Tibial nerve (tissue), 4 donors: ENCODE results near the gene OR10R2. TPM values are rescaled to one million over a fixed set of nuclear protein-coding genes. Genes with fewer than 3 reads are reported as not detected.

ENCODE experiments used
- DNase-seq, 2 donors: peaks; one replicate each; pipeline ENCODE4 v3.0.0-alpha.2; 2019; ENCODE audit warnings: low spot score in 2 of 2
- H3K27ac ChIP-seq, 4 donors: fragments of 200-600 bp; sonication (generic) in 3 of 4; one replicate each; pipeline ENCODE4 v1.5.1; 2017 to 2019; ENCODE audit warnings: mild to moderate bottlenecking in 1 of 4
- H3K27me3 ChIP-seq, 2 donors: fragments of 200-600 bp; sonication (generic) in 1 of 2; one replicate each; pipeline versions ENCODE4 v1.5.1 to v1.6.0; 2017 to 2019
- H3K36me3 ChIP-seq, 3 donors: fragments of 200-600 bp; sonication (generic); one replicate each; pipeline ENCODE4 v1.5.1; 2018 to 2019
- H3K4me1 ChIP-seq, 4 donors: fragments of 200-600 bp; sonication (generic) in 3 of 4; one replicate each; pipeline ENCODE4 v1.5.1; 2017 to 2019
- H3K4me3 ChIP-seq, 4 donors: fragments of 200-600 bp; sonication (generic) in 3 of 4; one replicate each; pipeline ENCODE4 v1.5.1; 2017 to 2019; ENCODE audit warnings: mild to moderate bottlenecking in 1 of 4, moderate library complexity in 1 of 4
- H3K9me3 ChIP-seq, 4 donors: fragments of 200-600 bp; sonication (generic) in 3 of 4; one replicate each; pipeline ENCODE4 v1.5.1; 2017 to 2019
- EP300 ChIP-seq, 2 donors: sonication (generic); formaldehyde crosslinking; IDR thresholded peaks; one replicate each; pipeline ENCODE4 v1.6.1; 2017; ENCODE audit warnings: antibody characterized with exemption in 2 of 2, mild to moderate bottlenecking in 1 of 2
- POLR2A ChIP-seq, 2 donors: fragments of 450-650 bp; IDR thresholded peaks; one replicate each; pipeline ENCODE4 v1.6.1; 2017; ENCODE audit warnings: antibody characterized with exemption in 2 of 2, mild to moderate bottlenecking in 2 of 2, moderate library complexity in 2 of 2
- WGBS, 2 donors: methylation state at CpG; one replicate each; pipeline ENCODE4 v1.1.5; 2018; 5-methylcytosine and 5-hydroxymethylcytosine counted together
- total RNA-seq, 4 donors: library from RNA; depleted of rRNA; stranded (reverse); fragments of >200 nt; gene quantifications; one replicate each; pipeline ENCODE4 v1.1.0, GENCODE V29; 2016
- TF ChIP-seq, protein P1 (sequence below), 5 experiments: fragments of 200-600 bp in 3 of 5; fragments of 450-650 bp in 2 of 5; sonication (generic) in 3 of 5; IDR thresholded peaks; one replicate each; pipeline ENCODE4 v1.5.1; 2016 to 2019; ENCODE audit warnings: antibody characterized with exemption in 5 of 5, mild to moderate bottlenecking in 3 of 5, moderate library complexity in 2 of 5

The OR10R2 gene
- total RNA-seq, 4 donors from 2014 or later: not detected

DNA sequence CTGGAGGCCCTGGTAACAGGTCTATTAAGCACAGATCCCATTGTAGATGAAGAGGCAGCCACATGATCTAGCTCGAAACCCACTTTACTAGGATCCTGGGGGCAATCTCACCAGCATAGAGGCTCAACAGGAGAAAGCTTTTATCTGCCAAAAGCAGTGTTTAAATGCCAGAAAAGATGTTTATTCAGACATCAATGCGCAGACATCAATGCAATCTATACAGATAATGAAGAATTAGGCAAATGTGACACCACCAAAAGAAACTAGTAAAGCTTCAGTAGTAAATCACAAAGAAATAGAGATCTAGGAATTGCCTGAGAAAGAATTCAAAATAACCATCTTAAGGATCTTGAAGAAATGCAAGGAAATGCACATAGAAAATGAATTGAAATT is 49.6 kb downstream of the OR10R2 start:
- DNase-seq: no peak
- no peak overlapping the region for H3K4me3 ChIP-seq
- H3K36me3 ChIP-seq: no peaks in the 10 kb centered on the region
- TF ChIP-seq EP300 (IDR thresholded peaks at IDR 0.05) (no peak), POLR2A (IDR thresholded peaks at IDR 0.05) (no peak)
- TF ChIP-seq, protein P1, sequence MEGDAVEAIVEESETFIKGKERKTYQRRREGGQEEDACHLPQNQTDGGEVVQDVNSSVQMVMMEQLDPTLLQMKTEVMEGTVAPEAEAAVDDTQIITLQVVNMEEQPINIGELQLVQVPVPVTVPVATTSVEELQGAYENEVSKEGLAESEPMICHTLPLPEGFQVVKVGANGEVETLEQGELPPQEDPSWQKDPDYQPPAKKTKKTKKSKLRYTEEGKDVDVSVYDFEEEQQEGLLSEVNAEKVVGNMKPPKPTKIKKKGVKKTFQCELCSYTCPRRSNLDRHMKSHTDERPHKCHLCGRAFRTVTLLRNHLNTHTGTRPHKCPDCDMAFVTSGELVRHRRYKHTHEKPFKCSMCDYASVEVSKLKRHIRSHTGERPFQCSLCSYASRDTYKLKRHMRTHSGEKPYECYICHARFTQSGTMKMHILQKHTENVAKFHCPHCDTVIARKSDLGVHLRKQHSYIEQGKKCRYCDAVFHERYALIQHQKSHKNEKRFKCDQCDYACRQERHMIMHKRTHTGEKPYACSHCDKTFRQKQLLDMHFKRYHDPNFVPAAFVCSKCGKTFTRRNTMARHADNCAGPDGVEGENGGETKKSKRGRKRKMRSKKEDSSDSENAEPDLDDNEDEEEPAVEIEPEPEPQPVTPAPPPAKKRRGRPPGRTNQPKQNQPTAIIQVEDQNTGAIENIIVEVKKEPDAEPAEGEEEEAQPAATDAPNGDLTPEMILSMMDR (IDR thresholded peaks at IDR 0.05): no peak
- H3K4me1 ChIP-seq: no peaks in the 10 kb centered on the region
- peaks cover 0 to 11% (median 0%) of the 10 kb centered on the region in 4 donors for H3K9me3 ChIP-seq
- no peaks in the 10 kb centered on the region for H3K27me3 ChIP-seq
- H3K27ac ChIP-seq: no peak overlapping the region
- 89 to 100% methylated on average over 2 of the region's 2 CpGs for WGBS, 2 donors

DNA sequence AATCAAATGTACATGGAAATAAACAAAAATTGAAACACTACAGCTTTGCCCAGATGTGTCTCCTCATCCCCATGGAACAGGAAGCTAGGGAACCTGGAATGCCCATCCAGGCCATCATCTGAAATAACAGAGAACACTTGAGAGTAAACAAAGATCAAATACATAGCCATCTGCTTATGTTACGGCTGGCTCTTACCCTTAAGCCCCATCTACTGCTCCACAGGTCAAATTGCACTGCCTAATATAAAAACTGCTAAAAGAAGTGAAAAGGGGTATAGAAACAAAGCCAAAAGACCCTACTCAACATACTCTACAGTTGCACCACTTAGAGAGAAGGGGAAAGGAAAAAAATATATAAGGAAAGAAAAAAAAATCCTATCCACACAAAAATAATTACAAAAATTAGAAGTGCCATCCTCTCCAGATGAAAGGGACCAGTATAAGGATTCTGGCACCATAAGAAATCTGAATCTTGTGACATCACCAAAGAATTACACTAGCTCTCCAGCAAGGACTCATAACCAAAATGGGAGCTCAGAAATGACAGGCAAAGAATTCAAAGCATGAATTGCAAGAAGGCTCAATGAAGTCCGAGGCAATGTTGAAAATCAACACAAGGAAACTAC is 55.3 kb downstream of the OR10R2 start:
- TF ChIP-seq, protein P1 (IDR thresholded peaks at IDR 0.05): peak in 1 of 5 experiments; percentile 16
- TF ChIP-seq EP300 (IDR thresholded peaks at IDR 0.05) (no peak), POLR2A (IDR thresholded peaks at IDR 0.05) (no peak)
- H3K36me3 ChIP-seq: no peaks in the 10 kb centered on the region
- peaks cover 0 to 25% (median 5%) of the 10 kb centered on the region in 4 donors for H3K9me3 ChIP-seq
- H3K27me3 ChIP-seq: no peaks in the 10 kb centered on the region
- no peaks in the 10 kb centered on the region for H3K4me1 ChIP-seq
- H3K27ac ChIP-seq: no peak overlapping the region
- 61 to 87% methylated on average over 2 of the region's 2 CpGs for WGBS, 2 donors
- H3K4me3 ChIP-seq: no peak overlapping the region
- DNase-seq: no peak

Other genes starting within 250 kb of the OR10R2 start
- gene CD1A, start 217.8 kb upstream of the OR10R2 start, total RNA-seq: not detected
- gene CD1C, start 182.3 kb upstream of the OR10R2 start, total RNA-seq: 1 to 10 TPM in 2 of 4 donors, not detected in 2; 2.2 to 2.5 TPM
- not detected for gene CD1B, start 140.7 kb upstream of the OR10R2 start, total RNA-seq
- gene CD1E, start 118.3 kb upstream of the OR10R2 start, total RNA-seq: 1 to 10 TPM in 1 of 4 donors, not detected in 3; 1.4 TPM
- not detected for gene OR10T2, start 72.8 kb upstream of the OR10R2 start, total RNA-seq
- gene OR10K2, start 46.0 kb upstream of the OR10R2 start, total RNA-seq: not detected
- not detected for gene OR10K1, start 10.4 kb upstream of the OR10R2 start, total RNA-seq
- gene OR6Y1, start 82.2 kb downstream of the OR10R2 start, total RNA-seq: not detected
- not detected for gene OR6P1, start 98.4 kb downstream of the OR10R2 start, total RNA-seq
- gene OR10X1, start 107.7 kb downstream of the OR10R2 start, total RNA-seq: not detected
- not detected for gene OR10Z1, start 133.0 kb downstream of the OR10R2 start, total RNA-seq
- under 1 TPM in 1 of 4 donors, not detected in 3; 0.21 TPM for gene SPTA1, start 214.5 kb downstream of the OR10R2 start, total RNA-seq
- gene OR6K2, start 228.4 kb downstream of the OR10R2 start, total RNA-seq: not detected
- gene OR6K3, start 248.5 kb downstream of the OR10R2 start, total RNA-seq: not detected